ENCODE results near the gene ELANE.
A peak's percentile ranks its signal among the peaks of the same experiment; 100 is the strongest.

Gene ELANE

GRCh38 chr19:869245-870177 is 17.4 kb downstream of the ELANE start:
- peak overlapping the region in 4 of 11 experiments; percentile 10 to 44 (median 30); a peak in 6 of 22 replicates for H3K27ac ChIP-seq
- H3K9ac ChIP-seq, result peak overlapping the region in 4 of 11 experiments; percentile 9 to 46 (median 28); a peak in 6 of 22 replicates
- H3K27me3 ChIP-seq, result no peaks in the 10 kb centered on the region
- H3K4me2 ChIP-seq, result peak overlapping the region in 7 of 11 experiments; percentile 32 to 78 (median 67); a peak in 12 of 22 replicates
- TF ChIP-seq Cebpa-rat (IDR thresholded peaks at IDR 0.05), result no peak
- peaks cover 0 to 52% (median 18%) of the 10 kb centered on the region in 11 experiments; a peak in 15 of 22 replicates for H4K20me1 ChIP-seq
- H3K4me1 ChIP-seq, result peaks cover 20 to 50% (median 46%) of the 10 kb centered on the region in 10 experiments
- peaks cover 36 to 60% (median 46%) of the 10 kb centered on the region in 11 experiments for H3K36me3 ChIP-seq
- H3K4me3 ChIP-seq, result no peak overlapping the region
- H3K9me3 ChIP-seq (replicated peaks in 1 of 11), result no peaks in the 10 kb centered on the region

- no peak overlapping the region for H3K4me2 ChIP-seq
- H3K36me3 ChIP-seq, result peaks cover 44 to 67% (median 53%) of the 10 kb centered on the region in 11 experiments
- TF ChIP-seq Cebpa-rat (IDR thresholded peaks at IDR 0.05), result no peak
- H4K20me1 ChIP-seq, result peaks cover 0 to 50% (median 19%) of the 10 kb centered on the region in 11 experiments; a peak in 15 of 22 replicates
- H3K9ac ChIP-seq, result no peak overlapping the region
- no peak overlapping the region for H3K4me3 ChIP-seq
- peaks cover 20 to 47% (median 45%) of the 10 kb centered on the region in 10 experiments for H3K4me1 ChIP-seq
- H3K27ac ChIP-seq, result no peak overlapping the region
- H3K27me3 ChIP-seq, result no peaks in the 10 kb centered on the region
- H3K9me3 ChIP-seq (replicated peaks in 1 of 11), result no peaks in the 10 kb centered on the region
Measured at GRCh38 chr19:870314-870713, 18.2 kb downstream of the ELANE start.

GRCh38 chr19:870963-871401 is 18.9 kb downstream of the ELANE start:
- no peaks in the 10 kb centered on the region for H3K9me3 ChIP-seq (replicated peaks in 1 of 11)
- H3K4me2 ChIP-seq, result no peak overlapping the region
- peaks cover 20 to 47% (median 45%) of the 10 kb centered on the region in 10 experiments for H3K4me1 ChIP-seq
- no peak overlapping the region for H3K4me3 ChIP-seq
- no peak overlapping the region for H3K9ac ChIP-seq
- no peaks in the 10 kb centered on the region for H3K27me3 ChIP-seq
- H4K20me1 ChIP-seq, result peaks cover 0 to 50% (median 19%) of the 10 kb centered on the region in 11 experiments; a peak in 15 of 22 replicates
- H3K36me3 ChIP-seq, result peaks cover 50 to 69% (median 59%) of the 10 kb centered on the region in 11 experiments
- peak overlapping the region in 1 of 11 experiments; percentile 10; a peak in 1 of 22 replicates for H3K27ac ChIP-seq
- TF ChIP-seq Cebpa-rat (IDR thresholded peaks at IDR 0.05), result no peak

GRCh38 chr19:871446-872265 is 19.6 kb downstream of the ELANE start:
- peaks cover 57 to 76% (median 66%) of the 10 kb centered on the region in 11 experiments for H3K36me3 ChIP-seq

GRCh38 chr19:872266-872951 is 20.3 kb downstream of the ELANE start:
- no peak for TF ChIP-seq Cebpa-rat (IDR thresholded peaks at IDR 0.05)
- Histone ChIP-seq H3K27ac (peak overlapping the region in 10 of 11 experiments; percentile 22 to 77 (median 66); a peak in 18 of 22 replicates), H4K20me1 (peaks cover 7 to 56% (median 23%) of the 10 kb centered on the region in 11 experiments; a peak in 17 of 22 replicates), H3K4me2 (peak overlapping the region; percentile 66 to 84 (median 76)), H3K36me3 (peaks cover 64 to 78% (median 73%) of the 10 kb centered on the region in 11 experiments), H3K9me3 (replicated peaks in 1 of 11) (no peaks in the 10 kb centered on the region), H3K27me3 (no peaks in the 10 kb centered on the region), H3K9ac (peak overlapping the region in 10 of 11 experiments; percentile 32 to 67 (median 58); a peak in 15 of 22 replicates), H3K4me1 (peaks cover 20 to 44% (median 38%) of the 10 kb centered on the region in 10 experiments), H3K4me3 (peak overlapping the region in 2 of 10 experiments; percentile 26 to 38; a peak in 3 of 20 replicates)

More at GRCh38 chr19:871446-872265, 19.6 kb downstream of the ELANE start:
- Histone ChIP-seq H3K27me3 (no peaks in the 10 kb centered on the region), H3K4me1 (peaks cover 20 to 47% (median 44%) of the 10 kb centered on the region in 10 experiments), H3K9me3 (replicated peaks in 1 of 11) (no peaks in the 10 kb centered on the region), H3K4me3 (peak overlapping the region in 2 of 10 experiments; percentile 26 to 38; a peak in 3 of 20 replicates), H3K9ac (peak overlapping the region in 10 of 11 experiments; percentile 32 to 67 (median 58); a peak in 15 of 22 replicates), H4K20me1 (peaks cover under 1 to 55% (median 19%) of the 10 kb centered on the region in 11 experiments; a peak in 17 of 22 replicates), H3K4me2 (peak overlapping the region; percentile 66 to 84 (median 76)), H3K27ac (peak overlapping the region in 10 of 11 experiments; percentile 22 to 77 (median 66); a peak in 17 of 22 replicates)
- TF ChIP-seq Cebpa-rat (IDR thresholded peaks at IDR 0.05), result no peak

- Histone ChIP-seq H3K36me3 (peaks cover 60 to 72% (median 67%) of the 10 kb centered on the region in 11 experiments), H3K9me3 (replicated peaks in 1 of 11) (no peaks in the 10 kb centered on the region), H3K4me3 (no peak overlapping the region), H3K4me1 (peaks cover 20 to 38% (median 31%) of the 10 kb centered on the region in 10 experiments), H4K20me1 (peaks cover 5 to 49% (median 20%) of the 10 kb centered on the region in 11 experiments; a peak in 17 of 22 replicates), H3K4me2 (peak overlapping the region in 4 of 11 experiments; percentile 10 to 48 (median 42); a peak in 3 of 22 replicates), H3K27me3 (no peaks in the 10 kb centered on the region), H3K9ac (no peak overlapping the region), H3K27ac (peak overlapping the region in 1 of 11 experiments; percentile 77; a peak in 3 of 22 replicates)
- no peak for TF ChIP-seq Cebpa-rat (IDR thresholded peaks at IDR 0.05)
Measured at GRCh38 chr19:873084-873483, 21.0 kb downstream of the ELANE start.

GRCh38 chr19:873561-874041 is 21.5 kb downstream of the ELANE start:
- Histone ChIP-seq H3K27ac (peak overlapping the region in 1 of 11 experiments; percentile 9; a peak in 1 of 22 replicates), H3K9ac (no peak overlapping the region; a peak in 1 of 22 replicates), H3K27me3 (no peaks in the 10 kb centered on the region), H4K20me1 (peaks cover 0 to 44% (median 15%) of the 10 kb centered on the region in 11 experiments; a peak in 16 of 22 replicates), H3K4me2 (peak overlapping the region in 4 of 11 experiments; percentile 10 to 48 (median 42); a peak in 4 of 22 replicates), H3K4me1 (peaks cover 20 to 32% (median 26%) of the 10 kb centered on the region in 10 experiments), H3K9me3 (replicated peaks in 1 of 11) (no peaks in the 10 kb centered on the region), H3K36me3 (peaks cover 55 to 66% (median 62%) of the 10 kb centered on the region in 11 experiments), H3K4me3 (no peak overlapping the region)
- TF ChIP-seq Cebpa-rat (IDR thresholded peaks at IDR 0.05), result no peak
